GM10248 (cell line): ENCODE measurements around the gene ITGA6.

Source experiments
- CTCF ChIA-PET: fragments of 300-600 bp; sonication (Branson Sonifier 250); formaldehyde crosslinking; extraction: SDS; loops from one replicate; lab custom pipeline; 2021; ENCODE audit warnings: antibody characterized with exemption; lab: Yijun Ruan, JAX
- POLR2A ChIA-PET: fragments of 350-650 bp; sonication (Branson Sonifier 250); formaldehyde crosslinking; extraction: SDS; loops from one replicate; lab custom pipeline; 2020; ENCODE audit warnings: antibody characterized with exemption; lab: Yijun Ruan, JAX
- DNase-seq: peaks from one replicate; pipeline ENCODE4 v3.0.0; 2012; ENCODE audit errors: extremely low spot score
- TF ChIP-seq, protein P1 (sequence below): IDR thresholded peaks from 2 replicates; pipeline ENCODE4 v1.5.1; 2012; ENCODE audit warnings: mild to moderate bottlenecking, low read depth; ENCODE audit errors: extremely low read depth, missing control alignments, control extremely low read depth

Gene ITGA6

DNA sequence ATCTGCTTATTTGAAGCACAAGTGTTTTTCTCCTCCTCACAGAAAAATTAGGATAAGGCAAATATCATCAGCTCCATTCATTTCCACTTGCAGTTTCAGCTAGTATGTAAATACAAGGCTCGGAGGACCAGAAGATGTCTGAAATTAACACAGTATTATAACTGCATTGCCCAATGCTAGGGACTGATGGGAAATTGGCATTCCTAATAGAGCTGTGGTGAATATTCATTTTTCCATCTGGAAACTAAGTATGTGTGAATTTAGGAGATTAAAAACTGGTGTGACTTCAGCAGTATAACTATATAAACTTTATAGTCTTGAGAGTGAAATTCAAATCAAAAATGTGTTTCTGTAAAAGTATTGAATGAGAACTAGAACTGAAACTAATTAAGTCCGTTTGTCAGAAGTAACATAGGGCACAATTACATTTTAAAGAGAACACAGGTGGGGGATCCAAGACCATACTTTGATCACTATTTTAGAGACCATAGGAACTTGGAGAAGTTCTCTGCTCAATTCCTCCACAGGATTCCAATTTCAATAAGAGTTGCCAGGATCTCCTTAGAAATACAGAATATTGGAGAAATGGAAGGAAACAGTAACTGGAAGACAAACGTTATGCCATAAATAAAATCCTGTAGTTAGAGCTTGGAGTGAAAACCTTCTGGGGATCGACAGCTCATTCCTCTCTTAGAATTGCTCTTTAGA, 12.1 kb upstream of the ITGA6 start:
- TF ChIP-seq, protein P1, sequence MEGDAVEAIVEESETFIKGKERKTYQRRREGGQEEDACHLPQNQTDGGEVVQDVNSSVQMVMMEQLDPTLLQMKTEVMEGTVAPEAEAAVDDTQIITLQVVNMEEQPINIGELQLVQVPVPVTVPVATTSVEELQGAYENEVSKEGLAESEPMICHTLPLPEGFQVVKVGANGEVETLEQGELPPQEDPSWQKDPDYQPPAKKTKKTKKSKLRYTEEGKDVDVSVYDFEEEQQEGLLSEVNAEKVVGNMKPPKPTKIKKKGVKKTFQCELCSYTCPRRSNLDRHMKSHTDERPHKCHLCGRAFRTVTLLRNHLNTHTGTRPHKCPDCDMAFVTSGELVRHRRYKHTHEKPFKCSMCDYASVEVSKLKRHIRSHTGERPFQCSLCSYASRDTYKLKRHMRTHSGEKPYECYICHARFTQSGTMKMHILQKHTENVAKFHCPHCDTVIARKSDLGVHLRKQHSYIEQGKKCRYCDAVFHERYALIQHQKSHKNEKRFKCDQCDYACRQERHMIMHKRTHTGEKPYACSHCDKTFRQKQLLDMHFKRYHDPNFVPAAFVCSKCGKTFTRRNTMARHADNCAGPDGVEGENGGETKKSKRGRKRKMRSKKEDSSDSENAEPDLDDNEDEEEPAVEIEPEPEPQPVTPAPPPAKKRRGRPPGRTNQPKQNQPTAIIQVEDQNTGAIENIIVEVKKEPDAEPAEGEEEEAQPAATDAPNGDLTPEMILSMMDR, result no peak
- CTCF ChIA-PET, result interaction anchor here (0.8 to 1.3 kb wide), 4 partner anchors 12 to 25 kb away, joined by 3 read pairs; no protein-coding TSS in a partner anchor
- POLR2A ChIA-PET, result no interaction called here
- no peak for DNase-seq

GRCh38 chr2:172415865-172416183, 11.6 kb upstream of the ITGA6 start:
- ChIA-PET POLR2A (no interaction called here), CTCF (interaction anchor here (0.8 to 1.2 kb wide), 3 partner anchors 12 to 24 kb away, joined by 3 read pairs; no protein-coding TSS in a partner anchor)

DNA sequence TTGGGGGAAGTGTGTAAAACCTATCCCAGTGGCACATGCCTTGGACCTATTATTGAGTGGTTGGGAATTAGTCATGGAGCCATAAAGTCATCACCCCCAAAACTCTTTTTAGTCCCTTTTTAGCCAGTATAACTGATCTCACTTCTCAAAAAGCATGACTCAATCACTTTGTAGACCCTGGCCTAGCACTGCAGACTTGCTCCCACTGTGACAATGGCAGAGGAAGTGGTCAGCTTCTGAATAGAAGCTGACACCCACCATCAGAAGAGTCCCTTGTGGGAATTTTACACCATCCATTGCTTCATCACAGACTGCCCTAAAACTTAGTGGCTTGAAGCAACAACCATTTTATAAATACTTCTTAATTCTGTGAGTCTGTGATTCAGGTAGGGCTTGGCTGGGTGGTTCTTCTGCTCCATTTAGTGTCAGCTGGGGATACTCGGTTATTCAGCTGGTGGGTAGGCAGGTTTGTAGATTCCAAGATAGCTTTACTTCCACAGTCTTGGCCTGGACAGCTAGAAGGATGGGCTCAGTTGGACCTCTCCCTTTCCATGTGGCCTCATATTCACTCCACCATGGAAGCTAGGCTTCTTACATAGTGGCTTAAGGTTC, 10.8 kb upstream of the ITGA6 start:
- TF ChIP-seq, protein P1, result no peak
- no peak for DNase-seq
- POLR2A ChIA-PET, result no interaction called here
- CTCF ChIA-PET, result no interaction called here

More at GRCh38 chr2:172415865-172416183, 11.6 kb upstream of the ITGA6 start:
- TF ChIP-seq, protein P1, result no peak
- no peak for DNase-seq

GRCh38 chr2:172420216-172420615, 7.2 kb upstream of the ITGA6 start:
- CTCF ChIA-PET, result no interaction called here
- POLR2A ChIA-PET, result no interaction called here
- no peak for DNase-seq
- TF ChIP-seq, protein P1, result no peak

- no peak for DNase-seq
- TF ChIP-seq, protein P1, result no peak
- ChIA-PET CTCF (no interaction called here), POLR2A (no interaction called here)
These were observed 4.2 kb upstream of the ITGA6 start for GRCh38 chr2:172423160-172423559.

DNA sequence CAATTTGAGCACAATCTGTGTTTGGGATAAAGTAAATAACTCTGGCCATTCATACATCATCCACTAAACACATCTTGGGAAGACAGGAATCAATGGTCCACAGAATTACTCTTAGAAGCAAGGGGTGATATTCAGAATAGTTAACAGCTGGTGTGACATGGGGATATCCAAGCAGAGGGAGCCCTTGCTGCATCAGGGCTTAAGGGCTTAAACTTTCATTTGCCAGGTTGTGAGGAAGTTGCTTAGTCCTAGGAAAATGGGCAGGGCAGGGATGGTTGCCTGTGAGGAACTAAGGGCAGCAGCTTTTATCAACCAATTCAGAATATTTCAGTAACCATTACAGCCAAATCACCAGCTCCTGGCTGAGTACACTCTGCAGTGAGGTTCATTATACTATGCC, 2.0 kb upstream of the ITGA6 start:
- CTCF ChIA-PET, result interaction anchor here (0.9 kb wide), 2 partner anchors 13 to 31 kb away, joined by 3 read pairs; no protein-coding TSS in a partner anchor
- TF ChIP-seq, protein P1, result no peak
- POLR2A ChIA-PET, result no interaction called here
- no peak for DNase-seq
